ENCODE measurements around the gene OR6K3. TPM values are rescaled to one million over a fixed set of nuclear protein-coding genes. Genes with fewer than 3 reads are reported as not detected.

The OR6K3 gene
- not detected for total RNA-seq
- polyA plus RNA-seq, result under 1 TPM in 1 of 3 donors, not detected in 2; 0.32 TPM
- long read RNA-seq, donor 1, result 0 reads
- long read RNA-seq, donor 2, result 0 reads
- long read RNA-seq, donor 3, result 0 reads
- long read RNA-seq, donor 4, result 0 reads
- long read RNA-seq, donor 5, result 0 reads
- long read RNA-seq, donor 6, result 0 reads
- long read RNA-seq, donor 7, result 0 reads
- long read RNA-seq, donor 8, result 0 reads
- long read RNA-seq, donor 9, result 0 reads
- long read RNA-seq, donor 10, partial matches to known transcripts, result 0 of 1 reads
- long read RNA-seq, donor 10, other reads (novel, unspliced or antisense), result 0 of 1 reads

- no peaks in the 10 kb centered on the region for H3K4me1 ChIP-seq (replicated peaks in 1 of 2)
- H3K4me3 ChIP-seq, result no peak within 1 kb of the TSS
- intact Hi-C loops (cut with DNase I), result no loop called here
- 68 to 78% (median 74%) methylated on average over 2 of the region's 2 CpGs for WGBS, 4 donors
- TF ChIP-seq POLR2A (IDR thresholded peaks at IDR 0.05), result no peak
- TF ChIP-seq, protein P1, sequence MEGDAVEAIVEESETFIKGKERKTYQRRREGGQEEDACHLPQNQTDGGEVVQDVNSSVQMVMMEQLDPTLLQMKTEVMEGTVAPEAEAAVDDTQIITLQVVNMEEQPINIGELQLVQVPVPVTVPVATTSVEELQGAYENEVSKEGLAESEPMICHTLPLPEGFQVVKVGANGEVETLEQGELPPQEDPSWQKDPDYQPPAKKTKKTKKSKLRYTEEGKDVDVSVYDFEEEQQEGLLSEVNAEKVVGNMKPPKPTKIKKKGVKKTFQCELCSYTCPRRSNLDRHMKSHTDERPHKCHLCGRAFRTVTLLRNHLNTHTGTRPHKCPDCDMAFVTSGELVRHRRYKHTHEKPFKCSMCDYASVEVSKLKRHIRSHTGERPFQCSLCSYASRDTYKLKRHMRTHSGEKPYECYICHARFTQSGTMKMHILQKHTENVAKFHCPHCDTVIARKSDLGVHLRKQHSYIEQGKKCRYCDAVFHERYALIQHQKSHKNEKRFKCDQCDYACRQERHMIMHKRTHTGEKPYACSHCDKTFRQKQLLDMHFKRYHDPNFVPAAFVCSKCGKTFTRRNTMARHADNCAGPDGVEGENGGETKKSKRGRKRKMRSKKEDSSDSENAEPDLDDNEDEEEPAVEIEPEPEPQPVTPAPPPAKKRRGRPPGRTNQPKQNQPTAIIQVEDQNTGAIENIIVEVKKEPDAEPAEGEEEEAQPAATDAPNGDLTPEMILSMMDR (IDR thresholded peaks at IDR 0.05), result no peak
- H3K9me3 ChIP-seq (replicated peaks in 1 of 3), result no peaks in the 10 kb centered on the region
- no peaks in the 10 kb centered on the region for H3K36me3 ChIP-seq (replicated peaks in 1 of 2)
- no peak within 1 kb of the TSS for H3K27ac ChIP-seq
- H3K27me3 ChIP-seq, result no peaks in the 10 kb centered on the region
- no peak for DNase-seq
Observed at GRCh38 chr1:158720620-158721019, at the start of gene OR6K3. Gene OR6K3 (minus strand): TSS chr1:158720720. CDS start chr1:158718115, 2,605 bp downstream.

- Histone ChIP-seq H3K4me1 (replicated peaks in 1 of 2) (no peaks in the 10 kb centered on the region), H3K4me3 (no peak within 1 kb of the TSS), H3K27me3 (no peaks in the 10 kb centered on the region), H3K9me3 (replicated peaks in 1 of 3) (no peaks in the 10 kb centered on the region), H3K27ac (no peak within 1 kb of the TSS), H3K36me3 (replicated peaks in 1 of 2) (no peaks in the 10 kb centered on the region)
- TF ChIP-seq, protein P1 (IDR thresholded peaks at IDR 0.05), result no peak
- TF ChIP-seq POLR2A (IDR thresholded peaks at IDR 0.05), result no peak
- intact Hi-C loops (cut with DNase I), result no loop called here
- no peak for DNase-seq
- 74 to 87% (median 80%) methylated on average over 2 of the region's 2 CpGs for WGBS, 4 donors
Observed at GRCh38 chr1:158754420-158754819, 33.9 kb upstream of the OR6K3 start, which contains the start of gene OR6K6. Gene OR6K6 (plus strand): TSS chr1:158754720. CDS start chr1:158754888, 168 bp downstream.

DNA sequence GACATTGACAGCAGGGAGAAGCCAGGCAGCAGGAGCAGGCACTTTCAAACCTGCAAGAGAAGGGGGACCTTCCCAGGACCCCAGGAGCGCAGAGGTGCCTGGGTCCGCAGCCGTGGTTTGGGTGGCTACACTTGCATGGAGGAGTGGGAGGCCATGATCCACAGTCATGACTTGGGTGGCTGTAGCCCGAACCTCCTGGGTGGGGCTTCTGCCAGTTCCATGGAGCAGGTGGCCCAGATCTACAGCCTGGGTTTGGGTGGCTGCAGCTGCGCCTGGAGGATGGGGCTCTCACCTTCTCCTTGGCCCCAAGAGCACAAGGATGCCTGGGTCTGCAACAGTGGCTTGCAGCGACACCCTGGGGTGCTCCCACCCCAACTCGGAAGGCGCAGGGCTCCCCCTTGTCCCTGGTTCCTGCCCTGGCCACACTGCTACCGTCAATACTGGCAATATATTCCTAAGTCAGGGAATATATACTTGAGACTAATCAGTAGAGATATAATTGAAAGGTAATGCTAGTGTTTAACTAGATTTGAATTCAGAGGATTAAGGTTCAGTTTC is 31.7 kb upstream of the OR6K3 start:
- TF ChIP-seq, protein P1 (IDR thresholded peaks at IDR 0.05), result no peak
- TF ChIP-seq POLR2A (IDR thresholded peaks at IDR 0.05), result no peak

GRCh38 chr1:158735848-158736247 is 15.3 kb upstream of the OR6K3 start:
- intact Hi-C loops (cut with DNase I), result no loop called here

More for the DNA sequence above, 31.7 kb upstream of the OR6K3 start:
- 86 to 90% (median 88%) methylated on average over 4 to 9 of the region's 9 CpGs for WGBS, 4 donors
- Histone ChIP-seq H3K36me3 (replicated peaks in 1 of 2) (no peaks in the 10 kb centered on the region), H3K9me3 (replicated peaks in 1 of 3) (no peaks in the 10 kb centered on the region), H3K4me1 (replicated peaks in 1 of 2) (no peaks in the 10 kb centered on the region), H3K27me3 (no peaks in the 10 kb centered on the region), H3K27ac (no peak overlapping the region), H3K4me3 (no peak overlapping the region)
- intact Hi-C loops (cut with DNase I), result no loop called here
- DNase-seq, result no peak

More at GRCh38 chr1:158735848-158736247, 15.3 kb upstream of the OR6K3 start:
- DNase-seq, result no peak
- no peak for TF ChIP-seq POLR2A (IDR thresholded peaks at IDR 0.05)
- TF ChIP-seq, protein P1 (IDR thresholded peaks at IDR 0.05), result no peak
- H3K9me3 ChIP-seq (replicated peaks in 1 of 3), result no peaks in the 10 kb centered on the region
- H3K4me3 ChIP-seq, result no peak overlapping the region
- no peaks in the 10 kb centered on the region for H3K4me1 ChIP-seq (replicated peaks in 1 of 2)
- H3K27ac ChIP-seq, result no peak overlapping the region
- no peaks in the 10 kb centered on the region for H3K36me3 ChIP-seq (replicated peaks in 1 of 2)
- no peaks in the 10 kb centered on the region for H3K27me3 ChIP-seq
